NCI-H774 (cell line): ENCODE measurements around the gene AGO4.
"Not testable (repeated sequence)": the region's sequence is repeated elsewhere in the genome, so short reads cannot be mapped to it uniquely, and the experiment has no call there.

Experiments used
- DNase-seq: peaks from one replicate; lab custom pipeline; 2025; lab: John Stamatoyannopoulos, UW

AGO4 gene

GRCh38 chr1:35807614-35808449, at the start of gene AGO4:
AGO4 (plus strand) TSS chr1:35808016; CDS start chr1:35808417, 401 bp downstream.
- peak; percentile 56 for DNase-seq

GRCh38 chr1:35762141-35762540, 45.7 kb upstream of the AGO4 start:
- no peak for DNase-seq

- no peak for DNase-seq
Observed at GRCh38 chr1:35763201-35763600, 44.6 kb upstream of the AGO4 start.

DNA sequence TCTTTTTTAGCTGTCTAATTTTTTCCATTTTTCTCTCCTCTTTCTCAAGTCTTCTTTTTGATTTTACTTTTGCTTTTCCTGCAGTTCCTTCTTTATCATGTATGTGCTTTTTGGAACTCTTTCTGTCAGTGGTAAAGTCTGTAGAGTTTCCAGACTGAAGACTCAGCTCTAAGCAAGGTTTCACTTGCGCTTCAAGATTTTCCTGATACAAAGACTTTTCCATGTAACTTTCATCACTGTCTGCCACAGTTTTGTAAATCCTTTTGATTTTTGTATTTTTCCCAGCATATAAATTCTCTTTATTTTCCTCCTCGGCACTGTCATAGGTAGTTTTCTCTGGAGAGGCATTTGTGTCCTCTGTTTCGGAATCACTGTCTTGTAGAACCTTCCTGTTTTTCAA, 43.5 kb upstream of the AGO4 start:
- DNase-seq, result no peak

- DNase-seq, result peak; percentile 14
Observed at GRCh38 chr1:35768350-35769187, 39.2 kb upstream of the AGO4 start.

- peak; percentile 96 for DNase-seq
Observed at GRCh38 chr1:35769188-35769758, 38.5 kb upstream of the AGO4 start.

DNA sequence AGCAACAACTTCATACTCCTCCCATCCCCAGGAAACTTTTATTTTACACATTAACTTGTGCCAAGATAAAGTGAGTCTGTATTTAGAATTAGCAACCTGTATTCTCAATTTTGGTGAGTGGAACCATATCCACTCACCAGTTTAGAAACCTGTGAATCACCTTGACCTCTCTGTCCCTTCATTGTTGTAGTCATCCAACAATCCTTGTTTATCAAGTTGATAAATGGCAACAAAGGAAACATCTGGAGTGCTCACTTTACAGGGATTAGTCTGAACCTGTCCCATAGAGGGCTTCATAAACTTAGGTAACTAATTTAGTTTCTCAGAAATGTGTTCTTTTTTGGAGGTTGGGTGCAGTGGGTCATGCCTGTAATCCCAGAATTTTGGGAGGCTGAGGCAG, 34.1 kb upstream of the AGO4 start:
- no peak for DNase-seq

- DNase-seq, result not testable (repeated sequence)
Observed at GRCh38 chr1:35776172-35776571, 31.6 kb upstream of the AGO4 start.

- no peak for DNase-seq
Observed at GRCh38 chr1:35777109-35777508, 30.7 kb upstream of the AGO4 start.

- DNase-seq, result no peak
Observed at GRCh38 chr1:35783055-35783583, 24.7 kb upstream of the AGO4 start.

- DNase-seq, result not testable (repeated sequence)
Observed at GRCh38 chr1:35784364-35784763, 23.5 kb upstream of the AGO4 start.

DNA sequence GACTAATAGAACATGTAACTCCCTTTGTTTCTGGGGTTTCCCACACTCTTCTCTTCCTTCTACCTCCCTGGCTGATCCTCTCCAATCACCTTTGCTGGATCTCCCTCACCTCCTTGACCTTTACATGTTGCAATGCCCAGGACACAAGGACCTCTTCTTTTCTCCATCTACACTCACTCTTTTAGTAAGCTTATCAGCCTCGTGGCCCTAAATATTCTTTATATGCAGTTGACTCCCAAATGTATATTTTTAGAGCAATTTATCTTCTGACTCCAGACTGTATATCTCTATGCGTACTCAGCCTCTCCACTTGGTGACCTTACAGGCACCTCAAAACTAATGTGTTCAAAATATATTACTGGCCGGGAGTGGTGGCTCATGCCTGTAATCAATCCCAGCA, 19.7 kb upstream of the AGO4 start:
- no peak for DNase-seq

DNA sequence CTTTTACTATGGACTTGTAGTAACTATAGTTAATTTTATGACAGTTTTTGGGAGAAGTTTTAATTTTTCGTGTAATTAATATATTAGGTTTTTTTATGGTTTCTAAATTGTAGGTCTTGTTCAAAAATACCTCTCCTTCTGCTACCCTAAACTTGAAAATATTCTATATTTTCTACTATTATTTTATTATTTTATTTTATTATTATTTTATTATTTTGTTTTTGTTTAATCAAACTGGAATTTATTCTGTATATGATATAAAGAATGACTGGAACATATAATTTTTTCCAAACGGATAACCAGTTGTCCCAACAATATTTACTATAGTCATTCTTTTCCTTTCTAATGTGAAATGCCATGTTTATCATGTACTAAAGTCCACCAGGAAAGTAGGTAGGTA, 17.1 kb upstream of the AGO4 start:
- DNase-seq, result no peak

DNA sequence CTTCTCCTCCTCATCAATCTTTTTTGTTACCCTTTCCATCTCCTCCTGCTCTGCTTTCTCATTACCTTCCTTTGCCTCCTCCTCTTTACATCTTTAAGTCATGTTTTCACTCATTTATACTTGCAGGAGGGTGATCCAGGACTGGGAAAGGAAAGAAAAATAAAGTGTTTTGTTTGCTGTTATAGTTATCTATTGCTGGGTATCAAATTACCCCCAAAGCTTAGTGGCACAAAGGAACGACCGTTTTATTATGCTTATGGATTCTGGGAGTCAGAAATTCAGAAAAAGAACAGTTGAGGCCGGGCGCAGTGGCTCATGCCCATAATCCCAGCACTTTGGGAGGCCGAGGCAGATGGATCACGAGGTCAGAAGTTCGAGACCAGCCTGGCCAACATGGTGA, 12.5 kb upstream of the AGO4 start:
- no peak for DNase-seq

GRCh38 chr1:35797380-35797779, 10.4 kb upstream of the AGO4 start:
- DNase-seq, result no peak

DNA sequence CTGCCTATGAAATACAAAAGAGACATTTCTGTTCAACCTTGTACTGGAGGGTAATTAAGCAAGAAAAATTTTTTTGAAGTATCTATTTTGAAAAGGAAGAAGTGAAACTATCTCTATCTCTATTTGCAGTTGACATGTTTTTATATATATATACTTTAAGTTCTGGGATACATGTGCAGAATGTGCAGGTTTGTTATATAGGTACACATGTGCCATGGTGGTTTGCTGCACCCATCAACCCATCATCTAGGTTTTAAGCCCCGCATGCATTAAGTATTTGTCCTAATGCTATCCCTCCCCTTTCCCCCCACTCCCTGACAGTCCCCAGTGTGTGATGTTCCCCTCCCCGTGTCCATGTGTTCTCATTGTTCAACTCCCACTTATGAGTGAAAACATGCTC, 9.8 kb upstream of the AGO4 start:
- not testable (repeated sequence) for DNase-seq

DNA sequence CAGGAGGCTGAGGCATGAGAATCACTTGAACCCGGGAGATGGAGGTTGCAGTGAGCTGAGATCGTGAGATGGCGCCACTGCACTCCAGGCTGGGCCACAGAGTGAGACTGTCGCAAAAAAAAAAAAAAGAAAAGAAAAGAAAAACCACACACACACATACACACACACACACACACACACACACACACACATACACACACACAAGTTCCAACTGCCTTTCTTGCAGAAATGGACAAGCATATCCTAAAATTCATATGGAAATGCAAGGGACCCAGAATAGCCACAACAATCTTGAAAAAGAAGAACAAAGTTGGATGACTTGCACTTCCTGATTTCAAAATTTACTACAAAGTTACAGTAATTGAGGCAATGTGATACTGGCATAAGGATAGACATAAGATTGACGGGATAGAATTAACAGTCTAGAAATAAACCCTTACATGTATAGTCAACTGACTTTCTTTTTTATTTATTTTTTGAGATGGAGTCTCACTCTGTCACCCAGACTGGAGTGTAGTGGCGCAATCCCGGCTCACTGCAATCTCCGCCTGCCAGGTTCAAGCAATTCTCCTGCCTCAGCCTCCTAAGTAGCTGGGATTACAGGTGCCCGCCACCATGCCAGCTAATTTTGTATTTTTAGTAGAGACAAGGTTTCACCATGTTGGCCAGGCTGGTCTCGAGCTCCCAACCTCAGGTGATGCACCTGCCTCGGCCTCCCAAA, 7.5 kb upstream of the AGO4 start:
- not testable (repeated sequence) for DNase-seq

GRCh38 chr1:35808450-35809113, 766 bp downstream of the AGO4 start:
- DNase-seq, result peak; percentile 19

GRCh38 chr1:35809114-35810095, 1.6 kb downstream of the AGO4 start:
- DNase-seq, result no peak
